SJSA1 (cell line): ENCODE measurements around the gene LTBP2. TPM values are rescaled to one million over a fixed set of nuclear protein-coding genes. Genes with fewer than 3 reads are reported as not detected.
"Not testable (repeated sequence)": the region's sequence is repeated elsewhere in the genome, so short reads cannot be mapped to it uniquely, and the experiment has no call there.

Source experiments
- DNase-seq, 2 experiments: peaks; one replicate each; pipeline ENCODE4 v3.0.0-alpha.2; 2015 to 2020; ENCODE audit warnings: low spot score in 2 of 2, low read depth in 1 of 2
- H3K27ac ChIP-seq: fragments of 250-450 bp; sonication (Bioruptor Pico); 2 replicates; pipeline ENCODE4 v1.5.1; 2020; ENCODE audit warnings: mild to moderate bottlenecking, moderate library complexity
- H3K27me3 ChIP-seq: fragments of 250-450 bp; sonication (Bioruptor Pico); replicated peaks from 2 replicates; pipeline ENCODE4 v1.5.1; 2020; ENCODE audit warnings: mild to moderate bottlenecking, moderate library complexity
- H3K36me3 ChIP-seq: fragments of 250-450 bp; sonication (Bioruptor Pico); 2 replicates; pipeline ENCODE4 v1.5.1; 2020; ENCODE audit warnings: mild to moderate bottlenecking
- H3K4me1 ChIP-seq: fragments of 250-450 bp; sonication (Bioruptor Pico); replicated peaks from 2 replicates; pipeline ENCODE4 v1.6.1; 2021; ENCODE audit warnings: mild to moderate bottlenecking
- H3K4me3 ChIP-seq: fragments of 250-450 bp; sonication (Bioruptor Pico); 2 replicates; pipeline ENCODE4 v1.5.1; 2020; ENCODE audit warnings: mild to moderate bottlenecking
- H3K9me3 ChIP-seq: fragments of 250-450 bp; sonication (Bioruptor Pico); replicated peaks from 2 replicates; pipeline ENCODE4 v1.5.1; 2020; ENCODE audit warnings: mild to moderate bottlenecking
- total RNA-seq: library from RNA; depleted of rRNA; stranded (reverse); fragments of >200 nt; shearing (Covaris generic); gene quantifications from 2 replicates; pipeline ENCODE4 v1.2.3, GENCODE V29; 2014

The LTBP2 gene
- total RNA-seq, 1 experiment from 2014 or later = 2.2 TPM

DNA sequence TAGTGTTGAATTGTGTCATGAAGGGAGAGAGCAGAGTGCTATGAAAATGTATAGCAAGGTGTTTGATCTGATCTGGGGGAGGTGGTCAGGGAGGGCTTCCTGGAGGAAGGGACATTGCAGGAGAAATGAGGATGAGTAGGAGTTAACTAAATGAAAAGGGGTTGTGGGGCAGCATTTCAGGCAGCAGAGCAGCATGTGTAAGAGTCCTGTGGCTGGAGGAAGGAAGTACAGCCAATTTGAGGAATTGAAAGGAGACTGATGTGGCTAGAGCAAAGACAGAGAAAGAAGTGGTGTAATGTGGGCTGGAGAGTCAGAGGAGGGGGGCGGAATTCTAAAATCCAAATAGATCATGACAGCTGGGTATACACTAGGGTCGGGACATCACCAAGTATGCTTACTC is 139.4 kb downstream of the LTBP2 start:
- no peaks in the 10 kb centered on the region for H3K36me3 ChIP-seq
- no peak for DNase-seq
- no peaks in the 10 kb centered on the region; the same call in 1 of the 2 replicates for H3K9me3 ChIP-seq
- H3K4me3 ChIP-seq = no peak overlapping the region
- no peak overlapping the region for H3K27ac ChIP-seq
- H3K4me1 ChIP-seq = no peaks in the 10 kb centered on the region; the same call in 1 of the 2 replicates
- no peaks in the 10 kb centered on the region for H3K27me3 ChIP-seq

DNA sequence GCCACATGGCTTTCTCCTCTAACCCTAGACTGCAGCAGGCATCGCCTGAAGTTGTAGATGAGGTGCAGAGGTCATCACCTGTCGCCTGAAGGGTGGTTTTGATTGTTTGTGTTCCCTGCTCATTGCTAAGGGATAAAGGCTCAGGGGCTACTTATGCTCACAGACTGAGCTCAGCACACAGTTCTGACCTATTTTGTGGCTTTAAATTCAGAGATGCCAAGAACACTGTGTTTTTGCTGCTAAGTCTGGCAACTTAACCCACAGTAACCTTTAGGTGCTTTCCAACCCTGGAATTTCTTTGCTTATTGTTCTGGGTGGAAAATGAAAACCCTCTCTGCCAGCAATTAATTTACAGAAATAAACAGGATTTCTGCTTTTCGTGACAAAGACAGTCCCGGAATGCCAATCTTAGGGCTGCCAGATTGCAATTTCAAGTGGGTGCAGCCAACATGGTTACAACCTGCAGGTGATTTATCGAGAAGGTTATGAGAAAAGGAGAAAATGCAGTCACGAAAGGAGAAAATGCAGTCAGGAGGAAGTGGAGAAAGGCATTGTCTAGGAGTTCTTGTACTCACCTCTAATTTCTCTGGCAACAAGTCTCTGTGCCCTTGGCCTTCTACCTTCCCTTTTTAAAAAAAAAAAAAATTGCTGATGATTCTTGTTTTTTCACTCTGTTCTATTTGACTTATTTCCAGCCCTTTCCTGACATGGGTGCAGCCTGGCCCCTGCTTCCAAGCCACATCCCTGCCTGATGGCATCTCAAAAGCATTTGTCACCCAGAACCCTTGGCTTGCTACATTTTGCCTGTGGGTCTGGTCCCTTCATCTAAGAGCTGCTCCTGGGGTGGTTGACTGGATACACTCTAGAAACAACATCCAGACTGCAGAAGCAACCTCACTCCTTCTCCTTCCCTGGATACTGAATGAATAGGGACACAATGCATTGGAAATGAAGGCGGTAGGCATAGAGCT is 142.2 kb downstream of the LTBP2 start:
- Histone ChIP-seq H3K27me3 (no peaks in the 10 kb centered on the region), H3K4me3 (no peak overlapping the region), H3K36me3 (no peaks in the 10 kb centered on the region), H3K27ac (no peak overlapping the region), H3K4me1 (no peaks in the 10 kb centered on the region; the same call in 1 of the 2 replicates), H3K9me3 (no peaks in the 10 kb centered on the region; the same call in 1 of the 2 replicates)
- no peak for DNase-seq

DNA sequence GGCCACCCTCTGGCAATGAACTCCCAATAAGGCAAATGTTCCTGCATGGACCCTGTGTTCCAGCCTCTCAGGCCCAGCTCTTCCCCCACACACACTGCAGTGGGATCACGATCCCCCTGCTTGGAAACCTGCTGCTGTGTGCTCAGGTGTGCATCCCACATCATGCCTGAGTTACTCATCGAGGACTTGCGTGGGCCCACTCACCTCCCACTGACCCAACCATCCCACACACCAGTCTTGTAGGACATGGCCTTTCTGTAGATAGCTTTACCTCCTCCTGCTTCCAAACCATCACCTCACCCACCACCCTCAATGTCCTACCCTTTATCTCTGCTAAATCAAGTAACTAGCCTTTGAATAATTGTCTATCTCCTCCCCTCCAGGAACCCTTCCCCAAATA is 143.5 kb downstream of the LTBP2 start:
- H3K4me1 ChIP-seq = no peaks in the 10 kb centered on the region; the same call in 1 of the 2 replicates
- H3K27me3 ChIP-seq = no peaks in the 10 kb centered on the region
- H3K9me3 ChIP-seq = no peaks in the 10 kb centered on the region
- H3K27ac ChIP-seq = no peak overlapping the region
- H3K4me3 ChIP-seq = no peak overlapping the region
- DNase-seq = no peak
- no peaks in the 10 kb centered on the region for H3K36me3 ChIP-seq

DNA sequence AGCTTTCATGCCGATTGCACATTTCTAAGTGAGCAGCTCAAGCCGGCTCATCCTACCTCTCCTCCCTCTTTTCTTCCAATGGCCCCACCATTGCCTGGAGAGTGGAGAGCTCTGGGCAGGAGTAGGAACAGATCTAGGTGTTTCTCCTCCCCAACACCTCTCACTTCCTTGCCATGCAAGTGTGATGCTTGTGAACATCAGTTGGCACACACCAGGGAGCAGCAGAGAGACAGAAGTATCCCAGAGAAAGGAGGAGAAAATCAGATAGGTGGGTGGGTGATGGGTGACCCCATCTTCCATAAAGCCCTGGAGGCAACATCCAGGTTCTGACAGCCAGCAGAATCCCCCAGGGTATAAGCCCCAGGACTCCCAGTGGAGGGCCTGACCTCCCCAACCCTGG is 146.7 kb downstream of the LTBP2 start:
- H3K27me3 ChIP-seq = no peaks in the 10 kb centered on the region
- DNase-seq = no peak
- H3K27ac ChIP-seq = no peak overlapping the region
- H3K4me3 ChIP-seq = no peak overlapping the region
- no peaks in the 10 kb centered on the region for H3K36me3 ChIP-seq
- H3K9me3 ChIP-seq = no peaks in the 10 kb centered on the region
- H3K4me1 ChIP-seq = no peaks in the 10 kb centered on the region; the same call in 1 of the 2 replicates

DNA sequence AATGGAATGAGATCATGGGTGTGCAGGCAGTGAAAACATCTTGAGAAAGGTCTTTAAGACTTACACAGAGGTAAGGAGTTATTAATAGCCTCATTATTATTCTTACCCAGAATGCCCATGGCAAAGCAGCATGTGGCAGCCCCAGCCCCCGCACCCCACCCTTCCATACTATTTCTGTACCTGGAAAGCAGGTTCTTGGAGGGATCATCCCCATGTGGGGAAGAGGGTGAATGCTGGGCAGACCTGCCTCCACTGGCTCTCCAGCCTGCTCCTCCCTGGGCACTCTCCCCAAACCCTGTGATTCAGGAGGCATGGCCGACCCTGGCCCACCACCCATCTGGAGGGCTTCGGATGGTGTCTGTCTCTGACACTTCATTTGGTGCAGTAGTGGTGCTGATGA is 147.3 kb downstream of the LTBP2 start:
- H3K4me1 ChIP-seq = peaks cover 3% of the 10 kb centered on the region
- H3K36me3 ChIP-seq = no peaks in the 10 kb centered on the region
- H3K4me3 ChIP-seq = no peak overlapping the region
- no peak for DNase-seq
- no peaks in the 10 kb centered on the region for H3K27me3 ChIP-seq
- no peaks in the 10 kb centered on the region for H3K9me3 ChIP-seq
- H3K27ac ChIP-seq = no peak overlapping the region

DNA sequence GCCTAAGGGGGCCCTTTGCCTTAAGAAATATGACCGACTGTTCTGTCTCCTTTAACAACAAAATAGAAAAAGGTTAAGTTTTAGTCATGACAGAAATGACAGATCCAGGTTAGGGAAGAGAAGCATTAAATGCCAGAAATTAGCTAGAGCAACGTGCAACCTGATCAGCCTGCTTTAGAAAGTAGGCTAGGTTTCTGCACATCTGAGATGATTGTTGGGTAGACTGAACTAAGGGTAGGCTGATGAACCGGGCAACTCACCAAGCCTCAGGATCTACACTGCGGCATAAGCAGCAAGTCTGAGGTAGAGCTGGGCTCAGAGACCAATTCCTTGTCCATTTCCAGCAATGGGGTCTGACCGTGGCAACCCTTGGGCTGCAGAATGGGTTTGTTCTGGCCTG is 148.3 kb downstream of the LTBP2 start:
- Histone ChIP-seq H3K36me3 (no peaks in the 10 kb centered on the region), H3K4me1 (peaks cover 8% of the 10 kb centered on the region), H3K9me3 (no peaks in the 10 kb centered on the region), H3K27ac (no peak overlapping the region), H3K27me3 (no peaks in the 10 kb centered on the region), H3K4me3 (no peak overlapping the region)
- no peak for DNase-seq

DNA sequence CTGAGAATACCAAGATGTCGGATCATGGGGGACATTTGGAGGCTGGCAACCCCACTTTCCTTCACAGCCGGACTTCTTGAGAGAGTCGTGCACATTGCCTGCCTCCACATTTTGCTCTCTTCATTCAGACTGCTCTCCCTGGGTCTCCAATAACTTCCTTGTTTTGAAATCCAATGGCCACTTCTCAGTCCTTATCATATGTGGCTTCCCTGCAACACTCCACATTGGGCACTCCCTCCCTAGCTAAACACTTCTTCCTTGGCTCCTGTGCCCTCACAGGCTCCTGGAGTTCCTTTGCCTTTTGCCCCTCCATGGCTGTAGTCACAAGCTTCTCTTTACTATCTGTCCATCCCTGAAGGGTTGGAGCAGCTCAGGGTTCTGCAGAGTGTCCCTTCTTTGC is 149.0 kb downstream of the LTBP2 start:
- H3K36me3 ChIP-seq = no peaks in the 10 kb centered on the region
- H3K27me3 ChIP-seq = no peaks in the 10 kb centered on the region
- no peaks in the 10 kb centered on the region for H3K9me3 ChIP-seq
- no peak for DNase-seq
- H3K4me3 ChIP-seq = no peak overlapping the region
- H3K4me1 ChIP-seq = peaks cover 8% of the 10 kb centered on the region
- H3K27ac ChIP-seq = no peak overlapping the region

DNA sequence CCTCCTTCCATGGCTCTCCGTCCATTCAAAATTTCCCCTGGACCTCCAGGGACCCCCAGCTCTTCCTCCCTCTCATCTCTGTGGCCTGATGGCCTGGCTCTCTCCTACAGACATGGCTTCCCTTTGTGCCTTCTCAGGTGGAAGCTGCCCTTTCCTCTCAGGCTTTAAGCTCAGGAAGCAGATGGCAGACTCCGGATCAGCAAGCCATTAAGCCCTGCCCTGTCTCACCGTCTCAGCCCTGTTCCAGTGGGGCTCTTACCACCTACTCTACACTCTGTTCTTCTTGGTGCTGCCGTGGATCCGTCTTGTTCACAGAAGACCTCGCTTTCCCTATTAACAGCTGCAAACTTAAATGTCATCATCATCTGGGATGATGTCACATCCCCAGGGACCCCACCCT is 152.1 kb downstream of the LTBP2 start:
- no peak for DNase-seq
- H3K9me3 ChIP-seq = no peaks in the 10 kb centered on the region
- H3K27ac ChIP-seq = no peak overlapping the region
- H3K27me3 ChIP-seq = no peaks in the 10 kb centered on the region
- no peak overlapping the region for H3K4me3 ChIP-seq
- peaks cover 8% of the 10 kb centered on the region for H3K4me1 ChIP-seq
- no peaks in the 10 kb centered on the region for H3K36me3 ChIP-seq

DNA sequence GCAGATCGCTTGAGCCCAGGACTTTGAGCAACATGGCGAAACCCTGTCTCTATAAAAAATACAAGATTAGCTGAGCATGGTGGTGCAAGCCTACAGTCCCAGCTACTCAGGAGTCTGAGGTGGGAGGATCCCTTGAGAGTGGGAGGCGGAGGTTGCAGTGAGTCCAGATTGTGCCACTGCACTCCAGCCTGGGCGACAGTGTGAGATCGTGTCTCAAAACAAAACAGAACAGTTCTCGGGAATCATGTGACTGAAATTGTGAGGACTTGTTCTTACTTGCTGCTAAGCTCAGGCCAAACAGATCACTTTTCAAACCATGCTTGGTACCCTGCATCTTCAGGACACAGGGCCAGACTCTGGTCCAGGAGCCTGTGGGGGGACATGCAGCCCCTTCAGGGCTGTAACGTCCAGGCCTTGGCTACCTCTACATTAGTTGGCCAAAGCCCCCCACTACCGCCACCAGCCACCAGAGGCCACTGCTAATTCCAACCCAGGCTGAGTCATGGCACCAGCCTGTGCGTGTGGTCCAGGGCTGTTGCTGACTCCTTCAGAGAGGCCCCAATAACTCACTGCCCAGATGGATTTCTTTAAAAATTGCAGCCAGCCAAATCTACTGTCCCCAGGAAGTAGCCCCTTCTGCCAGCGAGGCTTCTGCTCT is 152.6 kb downstream of the LTBP2 start:
- no peak overlapping the region for H3K4me3 ChIP-seq
- H3K27me3 ChIP-seq = no peaks in the 10 kb centered on the region
- H3K4me1 ChIP-seq = peaks cover 8% of the 10 kb centered on the region
- peak; percentile 50 to 77 for DNase-seq
- no peak overlapping the region for H3K27ac ChIP-seq
- H3K36me3 ChIP-seq = no peaks in the 10 kb centered on the region
- no peaks in the 10 kb centered on the region for H3K9me3 ChIP-seq

DNA sequence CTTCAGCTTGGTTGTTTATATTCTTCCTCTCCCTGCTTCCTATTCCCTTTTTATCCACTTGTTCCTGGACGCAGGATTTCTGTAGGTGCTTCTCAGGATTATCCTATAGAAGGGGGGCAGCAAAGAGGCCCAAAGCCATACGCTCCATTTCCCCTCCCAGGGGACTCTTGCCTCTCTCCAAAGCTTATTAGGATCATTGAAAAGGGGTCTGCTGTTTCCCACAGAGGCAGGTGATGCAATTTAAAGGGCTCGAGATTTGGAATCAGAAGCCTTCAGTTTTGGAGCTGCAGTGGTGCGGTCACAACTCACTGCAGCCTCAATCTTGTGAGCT is 154.5 kb downstream of the LTBP2 start:
- no peak for DNase-seq
- Histone ChIP-seq H3K9me3 (no peaks in the 10 kb centered on the region), H3K4me3 (no peak overlapping the region), H3K4me1 (peaks cover 8% of the 10 kb centered on the region), H3K27ac (no peak overlapping the region), H3K27me3 (peaks cover 2% of the 10 kb centered on the region; the same call in 1 of the 2 replicates), H3K36me3 (no peaks in the 10 kb centered on the region)

DNA sequence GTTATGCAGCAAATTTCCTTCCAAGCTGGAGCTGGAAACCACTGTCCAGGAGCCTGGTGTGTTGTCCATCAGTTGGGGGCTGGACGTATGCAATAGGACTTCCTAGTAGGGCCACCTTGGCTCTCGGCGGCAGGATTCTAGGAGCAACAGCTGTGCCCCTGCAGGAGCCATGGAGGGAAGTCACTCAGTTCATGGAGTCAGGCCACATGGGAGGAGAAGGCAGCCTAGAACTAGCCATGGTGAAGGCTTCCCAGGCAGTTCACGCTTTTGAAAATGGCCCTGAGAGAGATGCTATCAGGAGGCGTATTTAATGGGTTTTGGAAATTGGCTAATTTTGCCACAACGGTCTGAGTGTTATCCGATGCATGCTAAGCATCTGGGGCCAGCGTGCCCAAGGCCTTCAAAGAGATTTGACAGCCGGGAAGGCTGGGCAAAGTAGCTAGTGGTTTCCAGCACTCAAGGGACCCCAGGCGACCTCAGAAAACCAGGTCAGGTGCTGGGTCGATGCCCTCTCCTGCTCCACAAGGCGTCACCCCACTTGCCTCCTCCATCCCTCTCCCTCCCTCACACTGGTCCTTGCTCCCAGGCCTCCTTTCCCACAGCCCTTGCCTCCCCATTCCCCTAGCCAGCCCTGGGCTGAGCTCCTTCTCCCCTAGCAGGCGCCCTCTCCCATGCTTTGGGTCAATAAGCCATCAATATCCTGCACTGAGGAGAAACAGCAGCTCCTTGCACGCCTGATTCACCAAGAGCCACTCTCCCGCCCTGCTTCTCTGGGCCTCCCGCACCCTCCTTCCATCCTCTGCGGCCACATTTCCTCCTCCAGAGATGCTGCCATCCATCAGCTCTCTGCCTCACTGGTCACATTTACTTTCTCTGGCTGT is 155.1 kb downstream of the LTBP2 start:
- no peak overlapping the region for H3K27ac ChIP-seq
- H3K27me3 ChIP-seq = peaks cover 4% of the 10 kb centered on the region; the same call in 1 of the 2 replicates
- H3K36me3 ChIP-seq = no peaks in the 10 kb centered on the region
- H3K4me3 ChIP-seq = no peak overlapping the region
- H3K4me1 ChIP-seq = peaks cover 8% of the 10 kb centered on the region
- H3K9me3 ChIP-seq = no peaks in the 10 kb centered on the region
- DNase-seq = no peak

DNA sequence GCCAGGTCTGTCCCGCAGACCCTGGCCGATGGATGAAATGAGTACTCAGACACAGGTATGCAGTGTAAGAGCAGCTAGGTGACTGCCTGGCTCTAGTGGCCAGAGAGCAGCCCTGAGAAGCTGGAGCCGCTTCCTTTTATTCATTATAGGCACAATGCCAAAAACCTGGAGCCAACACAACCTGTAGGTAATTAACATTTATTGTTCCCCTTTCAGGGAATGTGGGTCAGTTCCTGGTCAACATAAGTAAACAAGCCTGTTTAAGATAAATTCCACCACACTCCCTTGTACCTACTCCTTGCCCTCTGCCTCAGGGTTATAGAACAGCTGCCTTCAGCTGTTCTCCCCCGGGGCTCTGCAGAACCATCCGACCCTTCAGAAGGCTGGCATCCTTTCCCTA is 157.6 kb downstream of the LTBP2 start:
- not testable (repeated sequence) for H3K4me1 ChIP-seq

More for the DNA sequence above, 157.6 kb downstream of the LTBP2 start:
- H3K36me3 ChIP-seq, H3K9me3 ChIP-seq, DNase-seq, H3K4me3 ChIP-seq, H3K27ac ChIP-seq: not testable (repeated sequence)
- H3K27me3 ChIP-seq = peaks cover 10% of the 10 kb centered on the region; the same call in 1 of the 2 replicates
